HCT116 (cell line): ENCODE data around the gene TTC36. TPM values are rescaled to one million over a fixed set of nuclear protein-coding genes. Genes with fewer than 3 reads are reported as not detected.

Experiments
- ATAC-seq: fragments of 200-7000 bp; cut with Tn5 transposase; 2 replicates; pipeline ENCODE4 v1.9.1; 2020; ENCODE audit warnings: mild to moderate bottlenecking, moderate library complexity
- BruUV-seq: library from RNA; stranded (reverse); fragments of 400-500 nt; replicated peaks from 2 replicates; lab custom pipeline; 2021; lab: Mats Ljungman, UMichigan
- CTCF ChIA-PET: fragments of 300-600 bp; sonication (Branson Sonifier 250); formaldehyde crosslinking; loops from one replicate; lab custom pipeline; 2021; ENCODE audit warnings: antibody characterized with exemption; lab: Charles Lee
- POLR2A ChIA-PET: fragments of 300-600, 350-600 bp; sonication (Branson Sonifier 250); formaldehyde crosslinking; loops from one replicate; lab custom pipeline; 2021; ENCODE audit warnings: antibody characterized with exemption; lab: Charles Lee
- RAD21 ChIA-PET, 2 experiments: fragments of 300-600 bp; sonication (Branson Sonifier 250); formaldehyde crosslinking; loops; one replicate each; lab custom pipeline; 2023; ENCODE audit warnings: low total read pairs in 2 of 2; ENCODE audit not compliant: uncharacterized antibody in 2 of 2, unreplicated experiment in 2 of 2, low non-redundant PET in 1 of 2; lab: Charles Lee
- DNase-seq: peaks from one replicate; pipeline ENCODE4 v3.0.0-alpha.2; 2010; ENCODE audit warnings: low read depth, low spot score
- H2AFZ ChIP-seq: fragments of 200-600 bp; shearing (Covaris generic), sonication (generic); 2 replicates; pipeline ENCODE4 v1.6.1; 2017; ENCODE audit warnings: low read depth, mixed run types, mixed read lengths, antibody characterized with exemption, low read length; ENCODE audit not compliant: poor library complexity, severe bottlenecking
- H3K27ac ChIP-seq: 2 replicates; pipeline ENCODE4 v1.5.1; 2012; ENCODE audit warnings: low read depth, low read length
- H3K27me3 ChIP-seq: fragments of 200-600 bp; sonication (generic); 2 replicates; pipeline ENCODE4 v1.6.1; 2016; ENCODE audit warnings: mixed run types, low read length, mixed read lengths; ENCODE audit not compliant: insufficient read depth
- H3K36me3 ChIP-seq, 2 experiments: fragments of 200-500 bp in 1 of 2; fragments of 200-600 bp in 1 of 2; sonication (Bioruptor generic) in 1 of 2; sonication (generic) in 1 of 2; 2 replicates each; pipeline versions ENCODE4 v1.5.1 to v1.6.1; 2014 to 2016; ENCODE audit warnings: low read length in 2 of 2, inconsistent platforms in 1 of 2, mixed read lengths in 1 of 2, mixed run types in 1 of 2; ENCODE audit not compliant: insufficient read depth in 2 of 2, control insufficient read depth in 1 of 2
- H3K4me1 ChIP-seq, 2 experiments: fragments of 200-600 bp in 1 of 2; sonication (generic) in 1 of 2; 2 replicates each; pipeline versions ENCODE4 v1.5.1 to v1.6.1; 2012 to 2017; ENCODE audit warnings: low read length in 2 of 2, inconsistent platforms in 1 of 2, mild to moderate bottlenecking in 1 of 2, mixed read lengths in 1 of 2, mixed run types in 1 of 2, moderate library complexity in 1 of 2; ENCODE audit not compliant: insufficient read depth in 2 of 2, control insufficient read depth in 1 of 2
- H3K4me2 ChIP-seq: fragments of 200-600 bp; sonication (generic); 2 replicates; pipeline ENCODE4 v1.6.1; 2017; ENCODE audit warnings: mixed run types, low read length, mixed read lengths
- H3K4me3 ChIP-seq, 2 experiments: fragments of 200-600 bp in 1 of 2; sonication (generic) in 1 of 2; replicated peaks in 1 of 2; 2 replicates each; pipeline ENCODE4 v1.5.1; 2011 to 2016; ENCODE audit warnings: low read length in 2 of 2, control low read depth in 1 of 2, low read depth in 1 of 2, mild to moderate bottlenecking in 1 of 2, mixed read lengths in 1 of 2, mixed run types in 1 of 2
- H3K79me2 ChIP-seq: fragments of 200-600 bp; sonication (generic); 2 replicates; pipeline ENCODE4 v1.6.1; 2017; ENCODE audit warnings: mild to moderate bottlenecking, mixed run types, low read length, moderate library complexity, mixed read lengths; ENCODE audit not compliant: insufficient read depth
- H3K9ac ChIP-seq: fragments of 200-600 bp; sonication (generic); 2 replicates; pipeline ENCODE4 v1.6.1; 2016; ENCODE audit warnings: low read length, mixed read lengths
- H3K9me2 ChIP-seq: fragments of 200-600 bp; sonication (generic), shearing (Covaris generic); 2 replicates; pipeline ENCODE4 v1.6.1; 2017; ENCODE audit warnings: mixed run types, mild to moderate bottlenecking, moderate library complexity; ENCODE audit not compliant: insufficient read depth
- H3K9me3 ChIP-seq, 2 experiments: fragments of 200-500 bp in 1 of 2; fragments of 200-600 bp in 1 of 2; sonication (Bioruptor generic) in 1 of 2; sonication (generic) in 1 of 2; 2 replicates each; pipeline ENCODE4 v1.6.1; 2014 to 2017; ENCODE audit warnings: low read length in 2 of 2, mixed read lengths in 2 of 2, inconsistent platforms in 1 of 2, low read depth in 1 of 2, mild to moderate bottlenecking in 1 of 2, mixed run types in 1 of 2, moderate library complexity in 1 of 2; ENCODE audit not compliant: control insufficient read depth in 1 of 2, insufficient read depth in 1 of 2
- H4K20me1 ChIP-seq: fragments of 200-600 bp; sonication (generic), shearing (Covaris generic); 2 replicates; pipeline ENCODE4 v1.6.1; 2017; ENCODE audit warnings: mixed run types, mild to moderate bottlenecking, moderate library complexity; ENCODE audit not compliant: insufficient read depth
- CTCF ChIP-seq, 3 experiments: fragments of 200-600 bp in 1 of 3; sonication (generic) in 1 of 3; IDR thresholded peaks in 2 of 3; conservative IDR thresholded peaks in 1 of 3; 2 replicates each; pipeline ENCODE4 v1.5.1; 2012 to 2017; ENCODE audit warnings: low read depth in 2 of 3, low read length in 2 of 3, antibody characterized with exemption in 1 of 3, borderline replicate concordance in 1 of 3, control low read depth in 1 of 3, mild to moderate bottlenecking in 1 of 3, mixed read lengths in 1 of 3, mixed run types in 1 of 3, moderate library complexity in 1 of 3; ENCODE audit not compliant: insufficient read depth in 1 of 3
- EZH2 ChIP-seq: fragments of 200-600 bp; sonication (generic); IDR thresholded peaks from 2 replicates; pipeline ENCODE4 v1.6.1; 2017; ENCODE audit warnings: antibody characterized with exemption, mixed run types
- MAX ChIP-seq: IDR thresholded peaks from 2 replicates; pipeline ENCODE4 v1.6.1; 2012
- SIN3A ChIP-seq: IDR thresholded peaks from 2 replicates; pipeline ENCODE4 v1.6.1; 2012; ENCODE audit warnings: low read depth
- YY1 ChIP-seq: IDR thresholded peaks from 2 replicates; pipeline ENCODE4 v1.6.1; 2011; ENCODE audit warnings: low read length, low read depth, moderate library complexity, mild to moderate bottlenecking; ENCODE audit not compliant: insufficient replicate concordance; ENCODE audit errors: extremely low read depth
- ZNF274 ChIP-seq: fragments of 200-500 bp; sonication (Bioruptor generic); IDR thresholded peaks from 2 replicates; pipeline ENCODE4 v1.6.1; 2014; ENCODE audit warnings: mild to moderate bottlenecking, low read depth, low read length, inconsistent platforms
- intact Hi-C: fragments of 100-400 bp; cut with micrococcal nuclease; formaldehyde crosslinking; loops from 2 replicates; pipeline ENCODE4 v1.10.0; 2022
- total RNA-seq: library from RNA; stranded (reverse); gene quantifications from one replicate; pipeline ENCODE4 v1.2.1, GENCODE V29; 2021; ENCODE audit not compliant: unreplicated experiment

Gene TTC36
- total RNA-seq, 1 experiment from 2014 or later = 0.47 TPM

- POLR2A ChIA-PET = no interaction called here
- Histone ChIP-seq H3K36me3 (peaks cover 8 to 26% of the 10 kb centered on the region in 2 experiments; a peak in 3 of 4 replicates), H3K4me2 (no peak overlapping the region)
Measured at GRCh38 chr11:118524757-118525470, 2.4 kb upstream of the TTC36 start.

More at GRCh38 chr11:118524757-118525470, 2.4 kb upstream of the TTC36 start:
- Histone ChIP-seq H3K4me3 (no peak overlapping the region), H3K9me2 (no peaks in the 10 kb centered on the region), H3K9me3 (no peaks in the 10 kb centered on the region), H3K27me3 (no peaks in the 10 kb centered on the region), H2AFZ (no peak overlapping the region), H3K79me2 (no peaks in the 10 kb centered on the region), H3K9ac (no peak overlapping the region), H3K27ac (no peak overlapping the region), H3K4me1 (peaks cover 6 to 7% of the 10 kb centered on the region in 2 experiments), H4K20me1 (no peaks in the 10 kb centered on the region)
- ATAC-seq = no peak
- ChIA-PET CTCF (no interaction called here), RAD21 (interaction anchor here in 1 of 2 experiments (0.6 kb wide), 1 partner anchor 241 kb away, joined by 4 read pairs; no protein-coding TSS in a partner anchor)
- no peak for DNase-seq
- intact Hi-C loops = no loop called here
- TF ChIP-seq EZH2 = no peak
- TF ChIP-seq ZNF274 = no peak
- TF ChIP-seq SIN3A = no peak
- no peak for TF ChIP-seq CTCF (IDR thresholded peaks at IDR 0.05 in 2 of 3, conservative IDR thresholded peaks at IDR 0.05 in 1 of 3; ENCODE audit: borderline replicate concordance in 1 of 3, insufficient read depth in 1 of 3, low read depth in 2 of 3, low read length in 2 of 3)
- TF ChIP-seq YY1 = no peak
- no peak for TF ChIP-seq MAX
- no TSS peak for BruUV-seq
